H1 (cell line): ENCODE measurements around the gene GFY. TPM values are rescaled to one million over a fixed set of nuclear protein-coding genes. Genes with fewer than 3 reads are reported as not detected.

ENCODE experiments used
- ASH2L ChIP-seq: fragments of 200-600, 300-600 bp; sonication (generic); IDR thresholded peaks from one replicate; pipeline ENCODE4 v1.7.1; 2017; ENCODE audit warnings: low read length
- BACH1 ChIP-seq: IDR thresholded peaks from 2 replicates; pipeline ENCODE4 v1.6.1; 2012; ENCODE audit warnings: low read length, improper control_type of control experiment
- BCL11A ChIP-seq, 2 experiments: IDR thresholded peaks; one replicate each; pipeline ENCODE4 v1.6.1; 2011; ENCODE audit warnings: low read depth in 2 of 2, low read length in 2 of 2, mild to moderate bottlenecking in 2 of 2
- E2F6 ChIP-seq: IDR thresholded peaks from 2 replicates; pipeline ENCODE4 v1.6.1; 2012; ENCODE audit warnings: inconsistent platforms
- EGR1 ChIP-seq: IDR thresholded peaks from 2 replicates; pipeline ENCODE4 v1.6.1; 2011; ENCODE audit warnings: low read depth, low read length, borderline replicate concordance
- EP300 ChIP-seq, 2 experiments: IDR thresholded peaks; 1 replicate in 1 of 2; 2 replicates in 1 of 2; pipeline ENCODE4 v1.6.1; 2011 to 2012; ENCODE audit warnings: low read depth in 2 of 2, low read length in 2 of 2, mild to moderate bottlenecking in 2 of 2, borderline replicate concordance in 1 of 2, inconsistent platforms in 1 of 2, moderate library complexity in 1 of 2
- GABPA ChIP-seq: IDR thresholded peaks from 2 replicates; pipeline ENCODE4 v1.6.1; 2011; ENCODE audit warnings: mild to moderate bottlenecking, low read length, moderate library complexity, borderline replicate concordance; ENCODE audit not compliant: insufficient read depth
- HDAC6 ChIP-seq: IDR thresholded peaks from one replicate; pipeline ENCODE4 v1.7.1; 2012; ENCODE audit warnings: low read depth, mild to moderate bottlenecking, inconsistent platforms, low read length, moderate library complexity
- KDM4A ChIP-seq: IDR thresholded peaks from one replicate; pipeline ENCODE4 v1.7.1; 2012; ENCODE audit warnings: low read depth, mild to moderate bottlenecking, moderate library complexity, low read length, inconsistent platforms; ENCODE audit not compliant: severe bottlenecking
- KDM5A ChIP-seq: fragments of 200-600 bp; IDR thresholded peaks from 2 replicates; pipeline ENCODE4 v1.7.1; 2012; ENCODE audit warnings: mild to moderate bottlenecking, low read length, inconsistent platforms, mixed read lengths
- NANOG ChIP-seq: IDR thresholded peaks from 2 replicates; pipeline ENCODE4 v1.6.1; 2011; ENCODE audit warnings: low read length, low read depth, mild to moderate bottlenecking, inconsistent platforms; ENCODE audit not compliant: insufficient read depth, poor library complexity, severe bottlenecking
- PHF8 ChIP-seq: fragments of 200-600 bp; sonication (generic); conservative IDR thresholded peaks from 2 replicates; pipeline ENCODE4 v1.7.1; 2012; ENCODE audit warnings: low read depth, mild to moderate bottlenecking, inconsistent platforms, low read length, moderate library complexity
- POLR2AphosphoS5 ChIP-seq: IDR thresholded peaks from 2 replicates; pipeline ENCODE4 v1.6.1; 2011; ENCODE audit warnings: low read depth, low read length
- RAD21 ChIP-seq, 2 experiments: IDR thresholded peaks in 1 of 2; conservative IDR thresholded peaks in 1 of 2; 2 replicates each; pipeline ENCODE4 v1.6.1; 2011; ENCODE audit warnings: low read depth in 2 of 2, low read length in 2 of 2, improper control_type of control experiment in 1 of 2, inconsistent platforms in 1 of 2, mild to moderate bottlenecking in 1 of 2, moderate library complexity in 1 of 2
- RBBP5 ChIP-seq: IDR thresholded peaks from 2 replicates; pipeline ENCODE4 v1.7.1; 2012; ENCODE audit warnings: low read depth, mild to moderate bottlenecking, inconsistent platforms, low read length, moderate library complexity, borderline replicate concordance
- RFX5 ChIP-seq: IDR thresholded peaks from 2 replicates; pipeline ENCODE4 v1.6.1; 2011; ENCODE audit warnings: low read depth, low read length, improper control_type of control experiment, borderline replicate concordance
- RXRA ChIP-seq: IDR thresholded peaks from 2 replicates; pipeline ENCODE4 v1.6.1; 2011; ENCODE audit warnings: low read depth, mild to moderate bottlenecking, low read length, moderate library complexity; ENCODE audit not compliant: insufficient read depth
- SAP30 ChIP-seq: fragments of 300-600 bp; sonication (generic); IDR thresholded peaks from 2 replicates; pipeline ENCODE4 v1.7.1; 2012; ENCODE audit warnings: low read length, moderate library complexity, mild to moderate bottlenecking, inconsistent platforms; ENCODE audit not compliant: insufficient read depth, insufficient replicate concordance
- SIN3A ChIP-seq, 2 experiments: IDR thresholded peaks in 1 of 2; conservative IDR thresholded peaks in 1 of 2; 2 replicates each; pipeline ENCODE4 v1.6.1; 2011 to 2012; ENCODE audit warnings: low read length in 2 of 2, improper control_type of control experiment in 1 of 2, low read depth in 1 of 2, mild to moderate bottlenecking in 1 of 2
- SIRT6 ChIP-seq: IDR thresholded peaks from one replicate; pipeline ENCODE4 v1.7.1; 2012; ENCODE audit warnings: low read length, inconsistent platforms
- SUZ12 ChIP-seq: fragments of 200-600 bp; sonication (generic); IDR thresholded peaks from 2 replicates; pipeline ENCODE4 v1.6.1; 2012; ENCODE audit warnings: mild to moderate bottlenecking, inconsistent platforms, low read length, moderate library complexity, mixed read lengths
- TEAD4 ChIP-seq: IDR thresholded peaks from 2 replicates; pipeline ENCODE4 v1.6.1; 2012; ENCODE audit warnings: low read depth, low read length, inconsistent platforms, mixed read lengths
- polyA plus RNA-seq, 7 experiments: library from polyadenylated mRNA; depleted of rRNA in 3 of 7; stranded (reverse) in 5 of 7; unstranded in 2 of 7; fragments of >200 nt in 5 of 7; fragments of 200-250 nt in 2 of 7; gene quantifications; 1 replicate in 5 of 7; 2 replicates in 1 of 7; 4 replicates in 1 of 7; pipeline versions ENCODE4 v1.2.1 to v1.2.3, GENCODE V29; 2011 to 2013; ENCODE audit warnings: missing spikeins in 2 of 7, mixed read lengths in 2 of 7
- total RNA-seq: library from RNA; stranded (reverse); fragmentation: NEBNext Ultra II Directional; extraction: Animal tissue kit (Norgen Biotek cat#: 25700); gene quantifications from 2 replicates; pipeline ENCODE4 v1.2.1, GENCODE V29; 2021

Gene GFY
- total and polyA plus RNA-seq, 2 of the 8 experiments (the other 6 are each of a cell fraction or from before 2014, with no cell fraction given): 0.68 to 0.93 TPM

- TF ChIP-seq E2F6 (no peak), RFX5 (no peak), HDAC6 (no peak), RBBP5 (0 out of 2 replicates have a peak, but pooled peaks have one; percentile 44), SIN3A (conservative IDR thresholded peaks at IDR 0.05 in 1 of 2, IDR thresholded peaks at IDR 0.05 in 1 of 2; ENCODE audit: low read depth in 1 of 2, low read length in 2 of 2) (peak in 1 of 2 experiments; percentile 90; a peak in 2 of 4 replicates), ASH2L (peak; percentile 55), SAP30 (peak; percentile 73), BACH1 (no peak), GABPA (peak; percentile 88; the same call in 1 of the 2 replicates), SIRT6 (no peak), KDM4A (peak; percentile 31), POLR2AphosphoS5 (peak; percentile 88), KDM5A (peak; percentile 40; the same call in 1 of the 2 replicates), TEAD4 (no peak), BCL11A (IDR thresholded peaks at IDR 0.05; ENCODE audit: low read depth in 2 of 2, low read length in 2 of 2) (no peak), NANOG (no peak), EP300 (IDR thresholded peaks at IDR 0.05; ENCODE audit: borderline replicate concordance in 1 of 2, low read depth in 2 of 2, low read length in 2 of 2) (no peak), EGR1 (no peak), RXRA (no peak), SUZ12 (no peak), RAD21 (IDR thresholded peaks at IDR 0.05 in 1 of 2, conservative IDR thresholded peaks at IDR 0.05 in 1 of 2; ENCODE audit: low read depth in 2 of 2, low read length in 2 of 2) (no peak), PHF8 (peak; percentile 59)
These were observed 26.4 kb downstream of the GFY start, which contains the start of gene PIH1D1 (continued) for GRCh38 chr19:49451430-49452181.
